NK-92 treated with Interleukin-12 subunit alpha and Interleukin-12 subunit beta, amount 100 ng/mL, for 24 hours (cell line): ENCODE data around the gene SAP30L.

Source experiments
- DNase-seq: peaks from one replicate; lab custom pipeline; 2025; lab: John Stamatoyannopoulos, UW

SAP30L gene

DNA sequence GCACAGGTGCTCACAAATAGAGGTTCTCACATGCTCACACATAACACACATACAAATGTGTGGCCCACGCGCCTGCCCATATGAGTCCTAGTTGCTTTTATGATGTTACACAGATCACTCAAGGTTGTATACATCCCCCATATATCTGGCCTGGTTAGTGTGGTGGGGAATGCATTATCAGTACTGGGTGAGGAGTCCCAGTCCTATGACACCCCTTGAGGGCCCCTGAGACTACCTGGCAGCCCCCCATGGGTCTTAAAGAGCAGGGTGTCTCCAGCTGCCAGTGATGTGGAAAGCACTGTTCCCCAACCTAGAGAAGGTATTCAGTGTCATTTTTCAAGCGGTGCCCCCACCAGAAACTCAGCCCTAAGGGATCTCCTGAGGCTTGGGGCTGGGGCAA lies 35.0 kb downstream of the SAP30L start:
- DNase-seq: no peak

GRCh38 chr5:154481584-154482381 lies 36.0 kb downstream of the SAP30L start:
- DNase-seq: no peak

- DNase-seq: no peak
These were observed 37.0 kb downstream of the SAP30L start for GRCh38 chr5:154482528-154483449.

DNA sequence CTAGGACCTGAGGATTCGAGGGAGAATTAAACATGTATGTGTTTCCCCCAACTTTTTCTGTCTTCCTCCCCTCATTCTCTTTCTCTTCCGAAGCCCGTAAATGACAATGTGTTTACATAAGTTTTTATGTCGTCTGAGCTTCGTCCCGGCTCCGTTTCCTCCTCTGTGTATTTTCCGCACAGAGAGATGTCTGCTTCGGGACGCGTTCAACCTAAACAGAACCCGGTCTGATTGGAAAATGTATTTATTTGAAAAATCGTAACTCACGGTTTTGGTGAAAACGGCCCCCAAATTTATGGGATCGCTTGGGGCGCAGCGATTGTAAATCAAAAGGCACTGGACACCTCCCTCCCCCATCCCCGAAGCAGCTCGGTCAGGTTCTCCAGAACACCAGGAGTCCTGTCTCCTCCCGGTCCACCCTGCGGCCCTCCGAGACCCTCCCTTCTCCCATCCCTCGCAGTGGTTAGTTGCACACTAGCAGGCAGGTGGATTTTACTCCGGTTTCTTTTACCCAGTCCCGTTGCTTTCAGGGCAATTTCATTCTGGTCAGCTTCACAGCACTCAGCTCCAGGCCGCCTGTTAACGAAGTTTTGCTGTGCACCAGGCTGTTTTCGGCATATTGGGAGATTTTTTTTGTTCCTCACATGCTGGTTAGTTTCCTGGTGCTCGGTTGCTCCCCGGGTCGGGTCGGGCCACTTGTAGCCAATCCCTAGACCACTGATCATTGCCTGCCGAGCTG lies 38.0 kb downstream of the SAP30L start:
- DNase-seq: no peak

GRCh38 chr5:154484393-154485095 lies 38.7 kb downstream of the SAP30L start:
- DNase-seq: no peak

DNA sequence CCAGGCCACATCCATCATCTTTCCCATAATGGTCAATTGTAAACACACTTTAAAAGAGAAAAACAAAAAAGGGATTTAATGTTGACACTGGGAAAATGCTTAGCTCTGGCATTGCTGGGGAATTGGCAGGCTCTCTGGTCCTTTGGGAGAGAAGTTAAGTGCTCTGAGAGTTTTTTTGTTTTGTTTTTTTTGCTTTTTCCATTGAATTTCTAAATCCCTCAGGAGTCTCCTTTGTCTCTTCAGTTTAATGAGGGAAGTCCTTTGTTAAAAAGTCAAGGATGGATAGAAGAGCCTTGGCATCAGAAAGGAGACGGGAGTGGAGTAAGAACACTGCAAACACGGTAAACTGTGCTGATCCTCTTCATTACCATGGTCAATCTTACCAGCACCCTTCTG lies 39.3 kb downstream of the SAP30L start:
- no peak for DNase-seq

- no peak for DNase-seq
These were observed 40.1 kb downstream of the SAP30L start for GRCh38 chr5:154485850-154486426.

DNA sequence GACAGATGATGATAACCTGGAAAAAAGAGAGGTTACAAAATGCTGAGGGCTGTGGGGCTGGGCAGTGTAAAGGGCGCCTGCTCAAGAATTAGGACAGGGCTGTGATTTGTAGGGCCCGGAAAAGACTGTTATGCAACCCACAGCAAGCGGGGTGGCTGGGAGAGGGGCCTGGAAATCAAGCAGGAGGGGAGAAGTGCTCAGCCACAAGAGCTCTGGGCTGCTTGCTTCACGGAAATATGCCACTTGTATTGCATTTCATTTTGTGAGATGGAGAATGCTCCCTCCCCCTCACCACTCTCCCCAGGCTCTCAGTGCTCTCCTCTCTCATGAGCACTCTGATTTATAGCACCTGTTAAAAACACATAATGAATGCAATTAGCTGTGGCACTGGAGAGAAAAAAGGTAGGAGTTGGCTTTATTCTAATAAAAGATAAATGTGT lies 40.6 kb downstream of the SAP30L start:
- DNase-seq: no peak

- DNase-seq: no peak
These were observed 41.7 kb downstream of the SAP30L start for GRCh38 chr5:154487541-154487940.

DNA sequence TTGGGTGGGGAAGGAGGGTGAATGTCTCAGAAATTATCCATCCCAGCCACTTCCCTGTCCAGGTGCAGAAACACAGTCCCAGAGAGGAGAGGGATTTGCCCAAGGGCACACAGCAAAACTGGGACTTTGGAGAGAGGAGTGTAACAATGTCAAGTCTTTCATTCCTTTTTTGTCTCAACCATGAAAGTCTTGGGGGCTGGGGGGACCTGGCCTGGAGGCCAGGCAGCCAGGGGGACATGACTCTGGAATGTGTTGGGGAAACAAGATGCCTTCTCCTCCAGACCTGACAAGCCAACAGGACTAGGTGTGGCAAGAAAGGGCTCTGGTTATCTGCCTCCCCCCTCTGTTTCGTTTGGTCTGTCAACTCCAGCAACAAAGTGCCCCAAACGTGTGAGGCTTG lies 46.1 kb downstream of the SAP30L start:
- no peak for DNase-seq

DNA sequence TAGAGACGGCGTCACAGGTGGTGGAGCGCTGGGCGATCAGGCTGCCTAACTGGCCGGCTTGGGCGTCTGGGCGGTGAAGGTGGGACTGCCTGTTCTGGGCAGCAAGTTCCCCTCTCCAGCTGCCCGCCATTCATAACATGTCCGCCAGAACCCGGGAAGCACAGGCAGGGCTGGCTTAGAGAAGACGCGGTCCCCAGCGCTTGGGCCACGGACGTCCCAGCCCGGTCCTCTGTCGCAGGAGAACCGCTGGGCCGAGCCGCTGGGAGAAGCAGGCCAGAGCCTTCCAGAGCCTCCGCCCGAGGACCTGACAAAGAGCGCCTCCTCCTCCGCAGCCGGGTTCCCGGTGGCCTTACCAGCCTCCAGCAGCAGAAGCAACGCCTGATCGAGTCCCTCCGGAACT lies 47.5 kb downstream of the SAP30L start:
- no peak for DNase-seq

DNA sequence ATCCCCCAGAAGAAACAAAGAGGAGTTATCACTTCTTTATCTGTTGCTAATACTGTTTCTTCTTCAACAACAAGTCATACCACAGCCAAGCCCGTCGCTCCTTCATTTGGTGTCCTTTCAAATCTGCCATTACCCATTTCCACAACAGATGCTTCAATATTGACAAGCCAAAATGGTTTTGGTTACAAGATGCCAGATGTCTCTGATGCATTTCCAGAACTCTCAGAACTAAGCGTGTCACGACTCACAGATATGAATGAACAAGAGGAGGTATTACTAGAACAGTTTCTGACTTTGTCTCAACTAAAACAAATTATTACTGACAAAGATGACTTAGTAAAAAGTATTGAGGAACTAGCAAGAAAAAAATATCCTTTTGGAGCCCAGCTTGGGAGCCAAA lies 48.2 kb downstream of the SAP30L start:
- no peak for DNase-seq

DNA sequence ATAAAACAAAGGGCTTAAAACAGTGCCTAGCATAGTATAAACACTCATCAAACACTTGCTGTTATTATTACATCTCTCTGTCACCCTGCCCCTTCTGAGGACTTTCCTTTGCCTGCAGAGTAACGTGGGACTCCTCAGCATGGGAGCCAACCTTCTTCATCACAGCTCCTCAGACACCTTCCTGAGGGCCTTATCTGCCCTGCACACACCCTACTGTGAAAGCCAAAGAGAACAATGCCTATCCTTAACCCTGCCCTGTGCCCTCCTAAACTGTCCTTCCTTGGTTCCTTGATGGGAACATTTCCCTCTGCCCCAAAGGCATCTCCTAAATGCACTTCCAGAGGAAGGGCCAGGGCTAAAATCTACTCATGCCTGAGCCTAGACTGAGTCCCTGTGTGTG lies 52.8 kb downstream of the SAP30L start:
- DNase-seq: no peak

DNA sequence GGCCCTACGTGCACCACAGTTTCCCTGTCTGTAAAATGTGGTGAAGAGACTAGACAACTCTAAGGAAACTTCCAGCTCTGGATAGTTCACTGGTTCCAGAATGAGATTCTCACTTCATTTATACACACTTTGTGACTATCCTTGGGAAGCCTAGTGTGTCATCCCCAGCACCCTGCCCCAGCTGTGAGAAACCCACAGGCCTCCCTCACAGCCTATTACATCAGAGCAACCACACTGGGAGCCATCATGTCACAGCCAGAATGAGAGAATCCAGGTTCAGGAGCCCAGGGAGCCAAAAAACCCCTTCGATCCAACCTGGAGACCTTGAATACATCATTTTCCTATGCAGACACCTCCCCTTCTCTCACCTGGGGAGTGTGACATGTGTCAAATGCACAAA lies 53.2 kb downstream of the SAP30L start:
- peak; percentile 21 for DNase-seq

DNA sequence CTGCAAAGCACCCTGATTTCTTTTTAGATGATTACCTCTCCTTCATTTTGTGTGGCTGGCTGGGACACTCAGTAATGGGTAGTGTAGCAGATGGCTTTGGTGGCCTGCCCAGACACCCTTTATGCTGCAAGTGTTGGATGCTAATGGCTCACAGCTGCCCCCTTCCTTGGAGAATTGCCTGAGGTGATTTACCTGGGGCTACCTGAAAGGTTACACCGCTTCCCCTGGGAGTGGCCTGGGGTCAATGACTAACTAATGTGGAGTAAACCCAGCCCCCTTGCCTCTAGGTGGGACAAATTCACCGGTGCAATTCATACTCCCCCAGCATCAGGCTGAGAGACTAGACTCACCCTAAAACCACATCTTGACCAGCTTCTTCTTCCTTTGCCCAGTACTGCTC lies 55.8 kb downstream of the SAP30L start:
- no peak for DNase-seq

DNA sequence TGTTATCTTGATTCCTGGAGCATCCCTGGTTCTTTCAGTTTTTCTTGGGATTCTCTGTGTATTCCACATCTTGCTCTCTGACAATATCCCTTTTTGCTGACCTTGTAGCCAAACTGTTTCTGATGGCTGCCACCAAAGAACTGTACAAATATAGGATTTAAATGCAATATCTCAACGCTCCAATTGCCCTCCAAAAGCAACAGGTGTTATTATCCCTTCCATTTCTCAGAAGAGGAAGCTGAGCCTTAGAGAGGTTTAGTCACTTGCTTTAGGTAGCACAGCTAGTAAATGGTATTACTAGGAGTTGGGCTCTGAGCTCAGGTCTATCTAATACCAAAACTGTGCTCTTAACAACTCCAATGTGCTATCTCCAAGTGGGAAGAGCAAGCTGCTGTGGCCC lies 56.4 kb downstream of the SAP30L start:
- DNase-seq: no peak

DNA sequence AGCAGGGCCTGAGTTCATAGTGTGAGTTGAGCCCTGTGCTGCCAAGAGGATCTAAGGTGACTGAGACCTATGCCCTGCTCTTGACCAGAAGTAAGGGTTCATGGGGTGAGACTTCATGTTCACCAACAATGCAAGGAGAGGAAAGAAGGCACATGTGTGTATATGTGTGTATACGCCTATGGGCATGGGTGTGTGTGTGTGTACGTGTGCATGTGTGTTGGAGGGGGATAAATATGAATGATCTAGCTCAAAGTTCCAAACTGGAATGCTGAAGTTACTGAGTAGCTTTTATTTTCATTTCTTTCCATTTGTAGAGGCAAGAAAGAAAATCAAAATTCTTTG lies 57.9 kb downstream of the SAP30L start:
- no peak for DNase-seq

DNA sequence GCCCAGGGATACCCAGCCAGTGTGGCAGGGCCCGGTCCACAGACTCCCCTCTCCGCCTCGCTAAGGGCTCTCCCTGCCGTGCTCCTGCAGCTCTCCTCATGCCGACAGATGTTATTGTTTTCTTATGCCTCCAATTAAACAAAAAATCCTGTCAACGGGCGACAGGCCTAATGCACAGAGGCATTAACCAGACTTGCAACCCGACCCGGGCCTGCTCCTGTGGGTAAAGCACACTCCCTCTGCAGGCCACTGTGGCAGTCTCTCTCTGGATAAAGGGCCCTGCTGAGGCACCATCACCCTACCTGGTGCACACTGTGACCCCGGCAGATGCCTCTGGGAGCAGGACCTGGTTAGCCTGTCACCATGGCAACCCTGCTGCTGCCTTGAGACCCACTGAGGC lies 59.8 kb downstream of the SAP30L start:
- no peak for DNase-seq

DNA sequence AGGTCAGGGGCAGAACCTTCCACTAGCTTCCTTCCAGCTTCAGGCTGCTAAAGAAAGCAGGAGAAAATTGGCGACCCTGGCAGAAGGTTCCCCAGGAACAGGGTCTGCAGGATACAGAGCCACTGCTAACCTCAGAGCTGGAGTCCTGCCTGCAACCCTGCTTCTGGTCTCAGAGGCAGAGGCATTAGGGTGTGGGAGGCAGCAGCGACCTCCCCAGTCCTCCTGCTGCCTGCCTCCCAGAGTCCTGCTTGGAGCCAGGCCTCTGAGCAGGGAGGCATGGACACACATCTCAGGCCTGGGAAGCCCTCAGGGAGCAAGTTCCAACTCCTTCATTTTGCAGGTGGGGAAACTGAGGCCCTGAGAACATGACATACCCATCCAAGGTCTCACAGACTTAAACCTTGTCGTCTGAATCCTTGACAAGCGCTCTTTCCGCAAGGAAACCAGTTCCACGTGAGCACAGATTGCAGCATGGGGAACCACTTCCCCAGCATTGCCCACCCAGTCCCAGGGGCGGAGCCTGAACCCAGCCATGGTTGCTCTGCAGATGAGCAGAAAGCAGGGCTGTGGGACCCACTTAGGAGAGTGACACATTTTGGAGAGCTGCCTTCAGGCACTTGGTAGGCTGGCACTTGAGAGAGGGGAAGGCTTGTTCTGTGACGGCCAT lies 60.4 kb downstream of the SAP30L start:
- no peak for DNase-seq

DNA sequence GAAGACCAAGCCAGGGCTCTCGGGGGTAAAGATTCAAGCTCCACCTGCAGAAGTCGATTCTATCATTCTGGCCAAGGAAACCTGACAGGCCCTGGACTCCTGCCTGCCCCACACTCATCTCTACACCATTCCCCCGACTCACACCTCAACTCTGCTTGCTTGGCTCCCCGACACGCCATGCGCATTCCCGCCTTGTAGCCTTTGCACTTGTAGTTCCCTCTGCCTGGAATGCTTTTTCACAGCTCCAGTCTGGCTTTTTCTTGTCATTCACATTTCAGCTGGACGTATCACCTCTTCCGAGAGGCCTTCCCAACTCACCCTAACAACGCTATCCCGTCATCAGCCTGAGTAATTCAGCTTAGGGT lies 60.9 kb downstream of the SAP30L start:
- DNase-seq: no peak

DNA sequence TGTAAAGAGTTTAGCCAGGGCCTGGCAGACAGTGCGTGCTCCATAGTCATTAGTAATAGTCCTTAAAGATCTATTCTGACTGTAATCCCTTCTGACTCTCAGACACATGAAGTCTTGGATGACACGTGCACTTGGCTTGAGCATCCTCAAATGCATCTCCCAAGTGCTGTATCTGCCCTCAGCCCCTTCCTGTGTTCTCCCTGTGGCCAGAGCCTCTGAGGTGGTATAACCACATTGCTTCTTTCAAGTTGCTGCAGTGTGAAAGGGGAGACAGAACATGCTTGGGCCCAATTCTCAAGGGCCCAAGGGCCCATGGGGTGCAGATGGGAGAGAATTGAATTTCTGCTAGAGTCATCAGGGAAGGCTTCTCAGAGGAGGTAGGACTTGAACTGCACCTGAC lies 62.3 kb downstream of the SAP30L start:
- DNase-seq: peak; percentile 12
